AG09319 (cell line): ENCODE data around the gene NAA35.

Source experiments
- DNase-seq: peaks from one replicate; pipeline ENCODE4 v3.0.0-alpha.2; 2010; ENCODE audit warnings: low read depth; ENCODE audit errors: extremely low read depth
- TF ChIP-seq, protein P1 (sequence below): IDR thresholded peaks from 2 replicates; pipeline ENCODE4 v1.5.1; 2011; ENCODE audit warnings: low read depth, mild to moderate bottlenecking, inconsistent platforms, low read length, moderate library complexity

The NAA35 gene

DNA sequence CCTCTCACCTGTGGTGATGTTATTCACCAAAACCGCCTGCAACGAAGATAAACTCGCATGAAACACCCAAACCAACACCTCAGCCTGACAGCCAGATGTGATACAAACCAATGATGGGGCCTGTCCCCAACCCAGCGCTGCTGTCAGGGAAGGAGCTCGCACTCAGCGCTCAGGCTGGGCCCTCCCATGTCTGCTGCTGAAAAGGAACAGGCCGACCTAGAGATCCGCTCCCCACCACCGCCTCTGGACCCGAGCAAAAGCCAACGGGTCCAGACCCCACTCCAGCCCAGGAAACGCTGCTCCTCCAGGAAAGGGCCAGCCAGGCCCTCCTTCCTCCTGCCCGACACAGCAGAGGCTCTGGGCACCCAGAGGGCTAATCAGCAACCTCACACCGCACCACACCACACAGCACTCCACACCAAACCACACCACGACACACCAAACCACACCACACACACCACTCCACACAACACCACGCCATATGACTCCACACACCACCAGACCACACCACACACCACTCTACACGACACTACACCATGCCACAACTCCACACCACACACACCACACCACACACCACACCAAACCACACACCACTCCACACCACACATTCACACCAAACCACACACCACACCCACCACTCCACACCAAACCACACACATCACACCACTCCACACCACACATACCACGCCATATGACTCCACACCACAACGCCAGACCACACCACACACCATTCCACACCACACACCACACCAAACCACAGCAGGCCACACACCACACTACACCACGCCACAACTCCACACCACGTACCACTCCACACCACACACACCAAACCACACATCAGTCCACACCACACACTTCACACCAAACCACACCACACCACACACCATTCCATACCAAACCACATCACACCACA, 111.9 kb downstream of the NAA35 start:
- TF ChIP-seq, protein P1, sequence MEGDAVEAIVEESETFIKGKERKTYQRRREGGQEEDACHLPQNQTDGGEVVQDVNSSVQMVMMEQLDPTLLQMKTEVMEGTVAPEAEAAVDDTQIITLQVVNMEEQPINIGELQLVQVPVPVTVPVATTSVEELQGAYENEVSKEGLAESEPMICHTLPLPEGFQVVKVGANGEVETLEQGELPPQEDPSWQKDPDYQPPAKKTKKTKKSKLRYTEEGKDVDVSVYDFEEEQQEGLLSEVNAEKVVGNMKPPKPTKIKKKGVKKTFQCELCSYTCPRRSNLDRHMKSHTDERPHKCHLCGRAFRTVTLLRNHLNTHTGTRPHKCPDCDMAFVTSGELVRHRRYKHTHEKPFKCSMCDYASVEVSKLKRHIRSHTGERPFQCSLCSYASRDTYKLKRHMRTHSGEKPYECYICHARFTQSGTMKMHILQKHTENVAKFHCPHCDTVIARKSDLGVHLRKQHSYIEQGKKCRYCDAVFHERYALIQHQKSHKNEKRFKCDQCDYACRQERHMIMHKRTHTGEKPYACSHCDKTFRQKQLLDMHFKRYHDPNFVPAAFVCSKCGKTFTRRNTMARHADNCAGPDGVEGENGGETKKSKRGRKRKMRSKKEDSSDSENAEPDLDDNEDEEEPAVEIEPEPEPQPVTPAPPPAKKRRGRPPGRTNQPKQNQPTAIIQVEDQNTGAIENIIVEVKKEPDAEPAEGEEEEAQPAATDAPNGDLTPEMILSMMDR: no peak
- no peak for DNase-seq

DNA sequence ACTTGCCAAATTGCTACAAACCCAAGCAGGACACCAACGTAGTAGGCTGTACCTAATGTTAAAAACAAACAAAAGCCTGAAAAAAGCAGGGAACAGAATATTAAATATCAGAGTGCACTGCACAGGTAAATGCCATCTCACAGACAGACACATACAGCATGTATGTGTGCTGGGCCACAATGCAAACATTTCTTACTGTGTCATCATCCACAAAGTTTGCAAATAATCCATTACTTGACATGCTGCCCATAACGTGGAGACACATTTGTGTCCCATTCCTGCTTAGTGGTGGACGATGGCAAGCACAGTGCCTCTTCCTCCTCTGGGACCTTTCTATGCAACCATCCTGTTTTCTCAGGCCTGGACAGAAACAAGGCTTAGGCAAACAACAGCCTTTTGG, 113.7 kb downstream of the NAA35 start:
- TF ChIP-seq, protein P1: no peak
- no peak for DNase-seq

DNA sequence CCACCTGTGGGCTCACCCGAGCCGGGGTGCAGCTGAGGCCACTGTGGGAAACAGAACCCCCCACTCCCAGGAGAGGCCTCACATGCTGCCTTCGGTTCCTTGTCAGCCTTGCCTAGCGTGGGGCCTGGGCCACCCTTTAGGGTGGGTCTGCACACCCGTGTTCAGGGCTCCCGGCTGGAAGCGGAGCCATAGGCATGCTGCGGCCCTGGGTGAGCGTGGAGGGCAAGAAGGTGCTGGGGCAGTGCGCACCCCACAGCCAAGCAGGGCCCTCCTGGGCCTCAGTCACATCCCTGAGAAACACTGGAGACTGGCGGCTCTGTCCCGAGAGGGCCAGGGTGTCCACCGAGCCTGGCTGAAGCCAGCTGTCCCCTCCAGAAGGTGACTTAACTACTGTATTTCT, 116.5 kb downstream of the NAA35 start:
- TF ChIP-seq, protein P1: no peak
- no peak for DNase-seq

DNA sequence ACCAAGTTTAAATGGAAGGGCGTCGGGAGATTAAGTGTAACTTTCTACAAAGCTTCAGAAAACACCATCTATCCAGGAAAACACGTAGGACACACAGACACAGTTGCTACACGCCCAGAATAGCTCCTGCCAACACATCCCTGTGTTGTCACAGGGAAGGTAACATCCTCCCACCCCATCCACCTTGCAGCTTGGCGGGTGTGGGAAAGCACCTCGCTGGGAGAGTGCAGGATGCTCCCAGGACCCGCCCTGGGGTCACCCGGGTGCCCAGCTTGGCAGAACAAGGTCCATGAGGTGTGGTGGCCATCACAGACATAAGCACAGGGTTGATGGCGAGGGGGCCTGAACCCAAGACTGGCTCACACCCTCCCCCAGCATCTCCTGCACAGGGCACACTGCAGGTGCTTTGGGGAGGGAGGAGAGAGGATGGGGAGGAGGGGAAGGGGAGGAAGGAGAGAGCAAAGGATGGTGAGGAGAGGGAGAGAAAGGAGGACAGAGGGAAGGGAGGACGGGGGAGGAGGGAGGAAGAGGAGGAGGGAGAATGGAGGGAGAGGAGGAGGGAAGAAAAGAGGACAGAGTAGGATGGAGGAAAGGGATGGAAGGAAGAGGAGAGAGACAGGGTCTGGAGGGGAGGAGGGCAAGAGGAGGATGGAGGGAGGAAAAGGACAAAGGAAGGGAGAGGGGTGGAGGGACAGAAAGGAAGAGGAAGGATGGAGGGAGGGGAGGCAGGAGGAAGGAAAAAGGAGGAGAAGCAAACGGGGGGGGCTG, 121.2 kb downstream of the NAA35 start:
- no peak for DNase-seq
- TF ChIP-seq, protein P1: no peak

DNA sequence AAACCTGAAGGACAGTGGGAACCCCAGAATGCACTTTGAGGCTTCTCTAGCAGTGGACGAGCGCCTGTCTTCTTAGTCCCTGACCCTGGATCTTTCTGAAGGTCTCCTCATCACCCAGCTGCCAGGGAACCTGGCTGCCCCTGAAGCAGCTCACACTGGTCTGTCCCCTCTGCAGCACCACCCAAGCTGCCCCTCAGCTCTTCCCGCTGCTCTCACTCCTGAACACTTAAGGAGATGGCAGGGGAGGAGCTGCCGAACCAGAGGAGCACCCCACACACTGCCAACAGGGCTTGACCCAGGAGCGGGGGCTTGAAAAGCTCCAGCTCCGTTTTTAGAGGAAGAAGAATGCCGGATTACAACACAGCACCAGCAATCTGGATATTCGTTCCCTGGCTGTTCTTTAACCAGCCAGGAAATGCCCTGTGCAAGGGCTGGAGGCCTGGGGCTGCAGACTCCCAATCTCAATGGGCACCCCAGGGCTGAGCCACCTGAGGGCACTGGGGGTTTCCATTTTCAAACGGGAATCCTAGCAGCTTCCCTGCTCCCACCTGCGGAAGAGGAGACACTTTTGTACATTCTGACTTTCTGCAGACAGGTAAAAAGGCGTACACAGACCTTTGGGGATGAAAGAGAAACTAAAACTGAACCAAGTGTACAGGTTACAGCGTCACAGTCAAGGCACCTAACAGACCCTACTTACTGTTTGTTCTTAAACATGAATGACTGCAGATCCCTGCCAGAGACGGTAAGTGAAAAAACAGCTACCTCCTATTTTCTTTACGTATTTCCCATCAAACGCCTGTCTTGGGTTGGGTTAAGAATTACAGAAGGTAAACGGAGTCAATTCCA, 122.1 kb downstream of the NAA35 start:
- no peak for DNase-seq
- TF ChIP-seq, protein P1: no peak

DNA sequence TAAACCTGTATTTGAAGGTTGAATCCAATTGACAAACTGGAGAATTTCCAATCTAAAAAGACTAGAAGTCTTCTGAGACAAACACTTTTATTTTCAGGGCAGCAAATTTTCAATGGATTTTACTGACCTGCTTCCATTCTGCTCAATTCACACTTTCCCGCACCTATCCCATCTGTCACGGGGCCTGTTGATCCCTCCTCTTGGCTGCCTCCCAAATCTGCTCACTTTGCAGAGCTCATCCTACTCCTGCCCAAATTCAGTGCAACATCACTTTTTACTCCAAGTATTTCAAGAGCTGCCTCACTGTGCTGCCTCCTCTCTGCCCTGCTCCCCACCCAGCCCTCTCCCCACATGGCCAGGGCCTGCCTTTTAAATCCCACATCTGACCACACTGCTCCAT, 123.3 kb downstream of the NAA35 start:
- DNase-seq: no peak
- TF ChIP-seq, protein P1: no peak
